OCI-LY1 (cell line): ENCODE measurements around the gene RAB15.

ENCODE experiments used
- EZH2 ChIP-seq: fragments of 200-600 bp; sonication (generic), shearing (Covaris generic); IDR thresholded peaks from 2 replicates; pipeline ENCODE4 v1.8.0; 2017; ENCODE audit warnings: borderline replicate concordance, mixed run types, mild to moderate bottlenecking, antibody characterized with exemption, low read length, moderate library complexity, mixed read lengths
- TF ChIP-seq, protein P1 (sequence below): fragments of 200-600 bp; sonication (generic), shearing (Covaris generic); IDR thresholded peaks from 2 replicates; pipeline ENCODE4 v1.5.1; 2017; ENCODE audit warnings: mild to moderate bottlenecking, antibody characterized with exemption, low read length, moderate library complexity, mixed read lengths

DNA sequence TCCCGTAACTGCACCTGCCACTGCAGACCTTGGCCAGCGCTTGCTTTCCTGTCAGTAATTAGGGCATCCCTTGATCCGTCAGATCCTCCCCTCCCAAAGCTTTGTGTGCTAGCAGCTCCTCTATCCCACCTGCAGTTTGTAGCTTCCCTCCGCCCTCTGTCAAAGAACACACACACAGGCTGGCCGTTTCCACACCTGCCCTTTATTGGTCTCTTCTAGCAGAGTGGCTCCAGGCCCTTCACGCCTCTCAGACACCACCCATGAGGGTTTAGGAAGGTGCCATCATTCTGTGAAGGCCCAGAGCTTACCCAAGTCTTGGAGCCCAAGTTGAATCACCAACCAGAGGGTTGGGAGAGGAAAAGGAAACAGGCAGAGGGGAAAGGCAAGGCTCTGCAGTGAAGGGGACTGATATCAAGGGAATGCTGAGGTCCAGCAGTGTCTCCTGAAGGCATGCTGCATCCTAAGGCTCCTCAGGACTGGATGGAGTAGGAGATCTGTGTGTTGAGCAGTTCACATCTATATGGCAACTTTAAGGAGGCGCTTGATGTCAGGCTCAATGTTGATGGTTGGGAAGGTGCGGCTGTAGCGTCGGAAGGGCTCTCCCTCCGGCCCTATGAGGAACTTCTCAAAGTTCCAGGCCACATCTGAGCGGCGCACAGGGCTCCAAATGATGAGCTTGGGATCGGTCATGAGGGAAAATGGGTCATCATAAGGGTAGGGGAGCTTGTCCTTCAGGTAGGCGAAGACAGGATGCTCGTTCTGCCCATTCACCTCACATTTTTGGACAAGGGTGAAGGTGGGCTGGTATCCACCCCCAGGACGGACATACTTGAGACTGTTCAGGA is 32.9 kb downstream of the RAB15 start:
- TF ChIP-seq, protein P1, sequence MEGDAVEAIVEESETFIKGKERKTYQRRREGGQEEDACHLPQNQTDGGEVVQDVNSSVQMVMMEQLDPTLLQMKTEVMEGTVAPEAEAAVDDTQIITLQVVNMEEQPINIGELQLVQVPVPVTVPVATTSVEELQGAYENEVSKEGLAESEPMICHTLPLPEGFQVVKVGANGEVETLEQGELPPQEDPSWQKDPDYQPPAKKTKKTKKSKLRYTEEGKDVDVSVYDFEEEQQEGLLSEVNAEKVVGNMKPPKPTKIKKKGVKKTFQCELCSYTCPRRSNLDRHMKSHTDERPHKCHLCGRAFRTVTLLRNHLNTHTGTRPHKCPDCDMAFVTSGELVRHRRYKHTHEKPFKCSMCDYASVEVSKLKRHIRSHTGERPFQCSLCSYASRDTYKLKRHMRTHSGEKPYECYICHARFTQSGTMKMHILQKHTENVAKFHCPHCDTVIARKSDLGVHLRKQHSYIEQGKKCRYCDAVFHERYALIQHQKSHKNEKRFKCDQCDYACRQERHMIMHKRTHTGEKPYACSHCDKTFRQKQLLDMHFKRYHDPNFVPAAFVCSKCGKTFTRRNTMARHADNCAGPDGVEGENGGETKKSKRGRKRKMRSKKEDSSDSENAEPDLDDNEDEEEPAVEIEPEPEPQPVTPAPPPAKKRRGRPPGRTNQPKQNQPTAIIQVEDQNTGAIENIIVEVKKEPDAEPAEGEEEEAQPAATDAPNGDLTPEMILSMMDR = no peak
- TF ChIP-seq EZH2 = no peak
